ENCODE measurements around the gene PFDN6. TPM values are rescaled to one million over a fixed set of nuclear protein-coding genes. Genes with fewer than 3 reads are reported as not detected.

The PFDN6 gene
- total RNA-seq, 1 donor from 2014 or later: 47.8 TPM

DNA sequence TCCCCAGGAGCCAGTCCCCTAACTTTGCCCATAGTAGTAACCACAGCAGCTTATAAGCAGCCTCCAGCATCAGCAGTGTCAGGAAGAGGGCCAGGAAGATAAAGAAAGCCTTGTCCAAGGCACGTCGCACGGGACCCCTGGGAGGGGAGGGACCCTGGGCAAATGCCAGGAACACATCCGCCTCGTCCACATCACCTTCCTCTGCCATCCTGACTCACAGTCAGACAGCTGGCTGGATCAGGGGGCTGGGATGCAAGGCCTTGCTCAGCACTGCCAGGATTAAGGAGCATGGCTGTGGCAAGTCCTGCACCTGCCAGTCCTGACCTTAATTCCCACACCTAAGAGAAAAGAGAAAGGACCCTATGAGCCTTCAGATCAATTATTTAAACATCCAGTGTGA lies 39.7 kb downstream of the PFDN6 start:
- H3K36me3 ChIP-seq: no peaks in the 10 kb centered on the region
- H3K4me3 ChIP-seq: no peak overlapping the region
- TF ChIP-seq, protein P1, sequence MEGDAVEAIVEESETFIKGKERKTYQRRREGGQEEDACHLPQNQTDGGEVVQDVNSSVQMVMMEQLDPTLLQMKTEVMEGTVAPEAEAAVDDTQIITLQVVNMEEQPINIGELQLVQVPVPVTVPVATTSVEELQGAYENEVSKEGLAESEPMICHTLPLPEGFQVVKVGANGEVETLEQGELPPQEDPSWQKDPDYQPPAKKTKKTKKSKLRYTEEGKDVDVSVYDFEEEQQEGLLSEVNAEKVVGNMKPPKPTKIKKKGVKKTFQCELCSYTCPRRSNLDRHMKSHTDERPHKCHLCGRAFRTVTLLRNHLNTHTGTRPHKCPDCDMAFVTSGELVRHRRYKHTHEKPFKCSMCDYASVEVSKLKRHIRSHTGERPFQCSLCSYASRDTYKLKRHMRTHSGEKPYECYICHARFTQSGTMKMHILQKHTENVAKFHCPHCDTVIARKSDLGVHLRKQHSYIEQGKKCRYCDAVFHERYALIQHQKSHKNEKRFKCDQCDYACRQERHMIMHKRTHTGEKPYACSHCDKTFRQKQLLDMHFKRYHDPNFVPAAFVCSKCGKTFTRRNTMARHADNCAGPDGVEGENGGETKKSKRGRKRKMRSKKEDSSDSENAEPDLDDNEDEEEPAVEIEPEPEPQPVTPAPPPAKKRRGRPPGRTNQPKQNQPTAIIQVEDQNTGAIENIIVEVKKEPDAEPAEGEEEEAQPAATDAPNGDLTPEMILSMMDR (IDR thresholded peaks at IDR 0.05; ENCODE audit: borderline replicate concordance): no peak
- no peak overlapping the region for H3K27ac ChIP-seq (replicated peaks)
- no peaks in the 10 kb centered on the region for H3K27me3 ChIP-seq (ENCODE audit: low read depth)
- no peak for DNase-seq
- peaks cover 1% of the 10 kb centered on the region for H3K4me1 ChIP-seq
- intact Hi-C loops (cut with micrococcal nuclease): no loop called here
- H3K9me3 ChIP-seq (replicated peaks): no peaks in the 10 kb centered on the region

DNA sequence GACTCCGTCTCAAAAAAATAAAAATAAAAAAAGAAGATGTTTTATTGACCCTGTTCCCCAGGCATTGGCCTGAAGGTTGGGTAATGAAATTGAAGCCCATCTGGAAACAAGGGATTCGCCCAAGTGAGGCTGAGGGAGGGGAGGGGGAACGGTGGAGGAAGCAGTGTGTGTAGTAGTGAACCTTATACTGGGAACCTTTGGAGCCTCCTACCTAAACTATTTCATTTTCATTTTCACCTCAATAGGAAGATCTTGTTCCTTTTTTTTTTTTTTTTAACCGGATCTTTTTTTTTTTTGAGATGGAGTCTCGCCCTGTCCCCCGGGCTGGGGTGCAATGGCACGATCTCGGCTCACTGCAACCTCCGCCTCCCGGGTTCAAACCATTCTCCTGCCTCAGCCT lies 41.3 kb downstream of the PFDN6 start:
- H3K27me3 ChIP-seq (ENCODE audit: low read depth): no peaks in the 10 kb centered on the region
- H3K9me3 ChIP-seq (replicated peaks): no peaks in the 10 kb centered on the region
- no peaks in the 10 kb centered on the region for H3K4me1 ChIP-seq
- H3K36me3 ChIP-seq: no peaks in the 10 kb centered on the region
- intact Hi-C loops (cut with micrococcal nuclease): no loop called here
- no peak for DNase-seq
- TF ChIP-seq, protein P1 (IDR thresholded peaks at IDR 0.05; ENCODE audit: borderline replicate concordance): no peak
- no peak overlapping the region for H3K27ac ChIP-seq (replicated peaks)
- H3K4me3 ChIP-seq: no peak overlapping the region

DNA sequence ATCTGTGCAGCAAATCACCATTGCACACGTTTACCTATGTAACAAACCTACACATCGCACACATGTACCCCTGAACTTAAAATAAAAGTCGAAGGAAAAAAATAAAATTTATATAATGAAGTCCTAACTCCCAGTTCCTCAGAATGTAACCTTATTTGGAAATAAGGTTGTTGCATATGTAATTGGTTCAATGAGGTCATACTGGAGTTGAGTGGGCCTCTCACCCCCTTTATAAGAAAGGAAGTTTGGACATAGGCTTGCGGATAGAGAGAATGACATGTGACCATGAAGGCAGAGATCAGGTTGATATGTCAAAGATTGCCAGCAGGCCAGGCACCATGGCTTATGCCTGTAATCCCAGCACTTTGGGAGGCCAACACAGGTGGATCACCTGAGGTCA lies 44.3 kb downstream of the PFDN6 start:
- no peak overlapping the region for H3K4me3 ChIP-seq
- H3K36me3 ChIP-seq: no peaks in the 10 kb centered on the region
- H3K9me3 ChIP-seq (replicated peaks): no peaks in the 10 kb centered on the region
- TF ChIP-seq, protein P1 (IDR thresholded peaks at IDR 0.05; ENCODE audit: borderline replicate concordance): no peak
- H3K27me3 ChIP-seq (ENCODE audit: low read depth): no peaks in the 10 kb centered on the region
- intact Hi-C loops (cut with micrococcal nuclease): no loop called here
- DNase-seq: no peak
- H3K27ac ChIP-seq (replicated peaks): no peak overlapping the region
- H3K4me1 ChIP-seq: no peaks in the 10 kb centered on the region

DNA sequence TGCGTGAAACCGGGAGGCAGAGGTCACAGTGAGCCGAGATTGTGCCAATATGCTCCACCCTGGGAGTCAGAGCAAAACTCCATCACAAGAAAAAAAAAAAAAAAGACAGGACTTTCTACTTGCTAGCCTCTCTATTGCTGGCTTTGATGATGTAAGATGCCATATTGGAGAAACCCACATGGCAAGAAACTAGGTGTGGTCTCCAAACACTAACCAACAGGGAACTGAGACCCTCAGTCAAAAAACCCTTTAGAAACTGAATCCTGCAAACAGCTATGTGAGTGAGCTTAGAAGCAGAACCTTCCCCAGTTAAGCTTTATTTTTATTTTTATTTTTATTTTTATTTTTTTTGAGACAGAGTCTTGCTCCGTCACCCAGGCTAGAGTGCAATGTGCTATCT lies 46.5 kb downstream of the PFDN6 start:
- Histone ChIP-seq H3K9me3 (replicated peaks) (no peaks in the 10 kb centered on the region), H3K4me1 (no peaks in the 10 kb centered on the region), H3K27ac (replicated peaks) (no peak overlapping the region), H3K4me3 (no peak overlapping the region), H3K27me3 (ENCODE audit: low read depth) (no peaks in the 10 kb centered on the region), H3K36me3 (no peaks in the 10 kb centered on the region)
- no peak for DNase-seq
- TF ChIP-seq, protein P1 (IDR thresholded peaks at IDR 0.05; ENCODE audit: borderline replicate concordance): no peak
- intact Hi-C loops (cut with micrococcal nuclease): no loop called here

DNA sequence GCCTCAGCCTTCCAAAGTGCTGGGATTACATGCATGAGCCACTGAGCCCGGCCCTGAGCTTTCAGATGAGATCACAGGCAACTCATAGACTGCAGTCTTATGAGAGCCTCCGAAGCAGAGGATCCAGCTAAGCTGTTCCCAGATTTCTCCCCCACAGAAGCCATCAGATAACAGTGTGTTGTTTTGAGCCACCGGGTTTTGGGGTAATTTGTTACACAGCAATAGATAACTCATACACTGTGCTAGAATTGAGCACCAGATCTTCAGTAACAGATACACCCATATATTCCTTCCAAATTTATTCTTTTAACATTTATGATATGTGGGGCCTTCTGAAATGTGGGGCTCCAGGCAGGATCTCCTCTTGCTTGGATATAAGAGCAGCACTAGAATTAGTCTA lies 47.1 kb downstream of the PFDN6 start:
- intact Hi-C loops (cut with micrococcal nuclease): no loop called here
- TF ChIP-seq, protein P1 (IDR thresholded peaks at IDR 0.05; ENCODE audit: borderline replicate concordance): no peak
- Histone ChIP-seq H3K4me3 (no peak overlapping the region), H3K36me3 (no peaks in the 10 kb centered on the region), H3K27me3 (ENCODE audit: low read depth) (no peaks in the 10 kb centered on the region), H3K27ac (replicated peaks) (no peak overlapping the region), H3K9me3 (replicated peaks) (no peaks in the 10 kb centered on the region), H3K4me1 (no peaks in the 10 kb centered on the region)
- no peak for DNase-seq

DNA sequence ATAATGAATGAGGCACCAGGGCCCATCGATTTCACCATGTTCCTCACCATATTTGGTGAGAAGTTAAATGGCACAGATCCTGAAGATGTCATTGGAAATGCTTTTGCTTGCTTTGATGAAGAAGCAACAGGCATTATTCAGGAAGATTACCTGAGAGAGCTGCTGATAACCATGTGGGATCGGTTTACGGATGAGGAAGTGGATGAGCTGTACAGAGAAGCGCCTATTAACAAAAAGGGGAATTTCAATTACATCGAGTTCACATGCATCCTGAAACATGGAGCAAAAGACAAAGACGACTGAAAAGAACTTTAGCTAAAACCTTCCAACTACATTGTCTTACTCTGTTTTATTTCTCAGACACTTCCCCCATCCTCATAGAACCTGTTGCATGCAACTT lies 49.8 kb downstream of the PFDN6 start:
- no peaks in the 10 kb centered on the region for H3K4me1 ChIP-seq
- H3K36me3 ChIP-seq: no peaks in the 10 kb centered on the region
- no peaks in the 10 kb centered on the region for H3K9me3 ChIP-seq (replicated peaks)
- intact Hi-C loops (cut with micrococcal nuclease): no loop called here
- TF ChIP-seq, protein P1 (IDR thresholded peaks at IDR 0.05; ENCODE audit: borderline replicate concordance): no peak
- DNase-seq: no peak
- H3K4me3 ChIP-seq: no peak overlapping the region
- no peaks in the 10 kb centered on the region for H3K27me3 ChIP-seq (ENCODE audit: low read depth)
- H3K27ac ChIP-seq (replicated peaks): no peak overlapping the region

All from left ventricle myocardium inferior (tissue), 1 donor.